ENCODE results near the gene ACAP2.

DNA sequence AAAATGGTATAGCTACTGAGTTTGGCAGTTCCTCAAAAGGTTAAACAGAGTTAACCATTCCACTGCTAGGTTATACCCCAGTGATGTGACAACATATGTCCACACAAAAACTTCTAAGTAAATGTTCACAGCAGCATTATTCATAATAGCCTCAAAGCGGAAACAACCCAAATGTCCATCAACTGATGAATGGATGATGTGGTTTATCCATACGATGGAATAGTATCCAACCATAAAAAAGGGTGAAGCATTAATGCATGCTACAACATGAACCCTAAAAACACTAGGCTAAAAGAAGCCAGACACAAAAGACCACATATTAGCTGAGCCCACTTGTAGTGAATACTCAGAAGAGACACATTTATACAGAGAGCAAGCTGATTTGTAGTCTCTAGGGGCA lies 180.9 kb downstream of the ACAP2 start:
- TF ChIP-seq, protein P1, sequence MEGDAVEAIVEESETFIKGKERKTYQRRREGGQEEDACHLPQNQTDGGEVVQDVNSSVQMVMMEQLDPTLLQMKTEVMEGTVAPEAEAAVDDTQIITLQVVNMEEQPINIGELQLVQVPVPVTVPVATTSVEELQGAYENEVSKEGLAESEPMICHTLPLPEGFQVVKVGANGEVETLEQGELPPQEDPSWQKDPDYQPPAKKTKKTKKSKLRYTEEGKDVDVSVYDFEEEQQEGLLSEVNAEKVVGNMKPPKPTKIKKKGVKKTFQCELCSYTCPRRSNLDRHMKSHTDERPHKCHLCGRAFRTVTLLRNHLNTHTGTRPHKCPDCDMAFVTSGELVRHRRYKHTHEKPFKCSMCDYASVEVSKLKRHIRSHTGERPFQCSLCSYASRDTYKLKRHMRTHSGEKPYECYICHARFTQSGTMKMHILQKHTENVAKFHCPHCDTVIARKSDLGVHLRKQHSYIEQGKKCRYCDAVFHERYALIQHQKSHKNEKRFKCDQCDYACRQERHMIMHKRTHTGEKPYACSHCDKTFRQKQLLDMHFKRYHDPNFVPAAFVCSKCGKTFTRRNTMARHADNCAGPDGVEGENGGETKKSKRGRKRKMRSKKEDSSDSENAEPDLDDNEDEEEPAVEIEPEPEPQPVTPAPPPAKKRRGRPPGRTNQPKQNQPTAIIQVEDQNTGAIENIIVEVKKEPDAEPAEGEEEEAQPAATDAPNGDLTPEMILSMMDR (conservative IDR thresholded peaks at IDR 0.05 in 1 of 2, IDR thresholded peaks at IDR 0.05 in 1 of 2; ENCODE audit: low read depth in 1 of 2, low read length in 2 of 2) = no peak
- TF ChIP-seq EZH2 (IDR thresholded peaks at IDR 0.05; ENCODE audit: low read length, missing control alignments) = no peak

Data from fibroblast of lung (primary cell).